ENCODE measurements around the gene LCP2.

LCP2 gene

DNA sequence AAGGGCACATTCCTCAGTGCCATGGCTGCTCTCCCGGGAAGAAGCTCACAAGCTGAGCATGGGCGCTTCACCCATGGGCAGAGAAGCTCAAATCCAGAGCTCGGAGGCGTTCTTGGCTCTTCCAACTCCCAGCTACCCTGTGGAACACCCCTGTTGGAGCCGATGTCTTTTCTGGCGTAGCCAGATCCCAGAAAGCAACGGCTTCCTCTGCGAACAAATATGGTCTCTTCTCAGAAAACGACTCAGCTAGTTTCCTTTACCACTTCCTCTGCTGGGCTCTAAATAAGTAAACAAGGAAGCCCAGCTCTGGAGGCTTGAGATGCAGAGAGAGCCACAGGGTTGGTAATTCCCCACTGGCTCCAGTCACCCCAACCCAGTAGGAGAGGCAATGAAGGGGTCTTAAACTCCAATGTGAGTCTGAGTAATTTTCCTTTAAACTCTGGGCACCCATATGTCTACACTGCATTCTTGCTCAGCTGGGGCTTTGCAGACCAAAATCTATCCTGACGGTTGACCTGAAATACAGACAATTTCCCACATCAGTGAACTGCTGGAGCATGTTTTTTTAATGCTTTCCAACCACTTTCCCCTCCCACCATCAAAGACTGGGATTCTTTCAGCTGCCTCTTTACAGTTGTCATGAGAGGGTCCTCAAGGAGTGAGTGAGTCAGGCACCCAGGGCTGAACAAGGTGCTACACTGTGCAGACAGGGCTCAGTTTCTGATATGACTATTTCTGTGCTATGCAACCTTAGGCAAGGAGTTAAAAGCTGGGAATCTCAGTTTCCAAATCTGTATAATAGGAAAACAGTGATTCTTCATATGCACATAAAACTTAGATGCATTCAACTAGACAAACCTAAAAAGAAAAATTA, at the start of gene LCP2:
Gene LCP2 (minus strand): TSS at position 189 of the 874 bp plus-strand sequence. CDS start 166 bp downstream, at position 23.
- DNase-seq: no peak

DNA sequence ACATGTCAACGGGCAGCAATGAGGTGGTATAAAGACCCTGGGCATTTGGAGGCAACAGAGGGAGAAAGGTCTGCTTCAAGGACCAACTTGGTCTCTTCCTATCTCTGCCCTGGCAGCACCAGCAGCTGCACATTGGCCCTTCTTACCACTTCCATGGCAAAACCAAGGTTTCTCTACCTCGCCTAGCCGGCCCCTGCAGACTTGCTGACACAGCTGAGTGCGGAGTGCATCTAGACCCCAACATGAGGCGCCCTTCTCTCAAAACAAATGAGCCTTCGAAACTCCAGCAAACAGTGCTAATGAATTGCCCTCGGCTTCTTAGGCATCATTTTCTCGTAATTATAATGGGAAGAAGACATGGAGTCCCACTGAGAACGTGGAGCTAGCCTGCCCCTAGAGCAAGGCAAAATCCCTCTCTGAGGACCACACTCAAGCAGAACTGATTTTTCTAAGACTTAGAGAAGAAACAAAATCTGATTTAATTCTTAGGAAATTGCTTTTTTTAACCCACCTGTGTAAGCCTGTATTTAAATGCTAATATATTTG, 49.5 kb upstream of the LCP2 start:
- no peak for DNase-seq

DNA sequence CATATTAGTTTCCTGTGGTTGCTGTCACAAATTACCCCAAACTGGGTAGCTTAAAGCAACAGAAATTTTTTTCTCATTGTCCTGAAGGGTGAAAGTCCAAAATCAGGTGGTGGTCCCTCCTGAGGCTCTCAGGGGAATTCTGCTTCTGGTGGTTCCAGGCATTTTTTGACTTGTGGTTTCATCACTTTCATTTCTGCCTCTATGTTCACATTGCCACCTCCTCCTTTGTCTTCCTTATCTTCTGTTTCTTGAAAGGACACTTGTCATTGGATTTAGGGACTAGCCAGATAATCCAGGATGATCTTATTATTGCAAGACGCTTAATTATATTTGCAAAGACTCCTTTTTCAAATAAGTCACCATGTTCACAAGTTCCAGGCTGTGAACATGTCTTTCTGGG, 48.4 kb upstream of the LCP2 start:
- no peak for DNase-seq

DNA sequence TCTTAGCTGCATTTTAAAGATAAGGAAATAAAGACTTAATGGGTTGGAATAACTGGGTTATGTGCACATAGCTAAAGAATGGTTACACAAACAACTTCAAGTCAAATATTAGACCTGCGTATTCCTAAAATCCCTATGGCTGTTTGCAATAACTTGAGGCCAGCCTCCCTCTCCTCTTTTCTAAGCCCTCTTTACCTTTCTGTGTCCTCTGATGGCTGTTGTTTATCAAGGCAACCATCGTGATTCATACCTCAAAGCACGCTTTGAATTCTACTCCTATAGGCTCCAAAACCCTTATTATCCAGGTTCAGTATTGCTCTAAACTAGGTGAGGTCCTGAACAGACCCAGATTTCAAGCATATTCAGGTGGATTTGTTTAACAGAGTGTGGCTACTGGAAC, 45.6 kb upstream of the LCP2 start:
- no peak for DNase-seq

DNA sequence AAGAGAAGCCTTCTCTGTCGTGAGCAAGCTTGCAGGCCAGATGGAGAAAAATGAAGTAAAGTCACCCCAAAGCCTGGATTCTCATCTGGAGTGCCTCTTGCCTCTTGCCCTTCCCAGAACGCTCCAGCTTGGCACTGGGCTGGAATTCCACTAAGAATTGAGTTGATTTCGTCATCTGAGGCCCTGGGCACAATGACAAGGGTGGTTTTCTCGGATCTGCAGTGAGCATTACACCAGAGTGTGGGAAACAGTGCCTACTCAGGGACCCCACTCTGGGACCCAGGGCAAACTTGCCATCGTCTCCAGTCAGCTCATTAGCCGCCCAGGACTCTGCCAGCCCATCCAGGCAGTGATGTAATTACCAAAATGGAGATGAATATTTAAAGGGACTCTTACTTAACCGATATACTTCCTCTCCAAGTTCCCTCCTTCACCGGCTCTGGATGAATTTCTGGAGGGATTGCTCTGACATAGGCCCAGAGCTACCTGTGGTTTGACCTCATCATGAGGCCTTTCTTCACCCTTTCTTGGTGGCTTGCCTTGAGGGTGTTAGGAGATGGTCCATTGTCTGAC, 44.7 kb upstream of the LCP2 start:
- no peak for DNase-seq

DNA sequence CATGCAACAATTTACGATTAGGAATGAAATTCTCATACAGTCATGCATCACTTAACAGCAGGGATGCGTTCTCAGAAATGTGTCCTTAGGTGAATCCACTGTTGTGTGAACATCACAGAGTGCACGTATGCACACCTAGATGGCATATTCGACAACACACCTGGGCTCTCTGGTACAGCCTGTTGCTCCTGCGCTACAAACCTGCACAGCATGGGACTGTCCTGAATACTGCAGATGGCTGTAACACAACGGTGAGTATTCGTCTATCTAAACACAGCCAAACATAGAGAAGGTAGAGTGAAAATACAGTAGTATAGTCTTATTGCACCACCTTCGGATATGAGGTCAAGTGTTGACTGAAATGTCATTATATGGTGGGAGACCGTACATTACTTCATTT, 44.0 kb upstream of the LCP2 start:
- DNase-seq: no peak

DNA sequence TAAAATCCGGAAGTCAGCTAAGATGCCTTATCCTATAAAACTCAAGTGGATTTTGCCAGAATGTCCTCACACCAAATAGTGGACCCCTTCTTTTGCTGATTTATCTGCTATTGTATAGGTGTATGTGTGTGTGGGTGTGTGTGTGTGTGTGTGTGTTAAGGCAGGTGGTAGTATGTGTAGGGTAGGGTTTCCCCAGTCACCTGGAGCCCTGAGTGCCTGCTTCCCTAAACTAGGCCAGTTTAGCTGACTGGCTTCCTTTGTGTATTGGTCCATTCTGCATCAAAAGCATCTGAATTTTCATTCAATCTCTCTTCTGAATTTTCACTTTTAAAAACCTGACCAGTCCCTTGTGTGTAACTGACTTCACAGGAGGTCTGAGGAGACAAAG, 42.2 kb upstream of the LCP2 start:
- no peak for DNase-seq

DNA sequence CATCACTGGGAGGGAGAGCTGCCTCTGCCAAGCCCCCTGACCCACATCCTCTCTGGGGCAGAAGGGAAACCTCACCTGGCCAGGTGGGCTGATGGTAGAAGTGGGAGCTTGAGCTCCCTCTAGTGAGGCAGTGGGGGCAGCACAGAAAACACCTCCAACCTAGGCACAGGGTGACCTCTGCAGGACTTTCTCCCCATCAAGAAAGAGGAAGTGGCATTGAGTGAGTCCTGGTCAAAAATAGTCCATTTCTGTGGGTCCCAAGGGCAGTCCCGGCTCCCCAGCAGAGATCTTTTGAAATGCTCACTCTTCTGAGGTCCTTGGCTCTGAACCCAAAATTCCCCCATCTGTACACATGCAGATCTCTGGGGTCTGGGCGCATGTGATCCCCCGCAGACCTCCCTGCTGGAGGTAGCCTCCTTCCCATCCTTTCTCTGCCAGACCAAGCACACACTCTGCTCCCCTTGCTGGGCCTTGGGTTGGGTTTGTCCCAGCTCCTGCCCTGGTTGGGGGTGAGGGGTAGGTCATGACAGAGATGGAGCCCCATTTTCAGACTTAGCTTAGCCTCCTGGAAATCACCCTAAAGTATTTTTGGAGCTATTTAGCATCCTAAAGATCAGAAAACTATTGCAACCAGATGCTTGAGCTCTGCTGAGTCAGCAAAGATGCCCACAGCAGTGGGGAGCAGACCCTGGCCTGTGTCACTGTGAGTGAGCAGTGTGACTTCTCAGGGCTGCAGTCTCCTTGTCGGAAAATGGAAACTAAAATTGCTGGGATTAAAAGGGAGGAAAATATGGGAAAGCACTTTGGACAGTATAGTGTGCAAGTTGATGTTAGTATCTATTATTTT, 41.6 kb upstream of the LCP2 start:
- DNase-seq: no peak

DNA sequence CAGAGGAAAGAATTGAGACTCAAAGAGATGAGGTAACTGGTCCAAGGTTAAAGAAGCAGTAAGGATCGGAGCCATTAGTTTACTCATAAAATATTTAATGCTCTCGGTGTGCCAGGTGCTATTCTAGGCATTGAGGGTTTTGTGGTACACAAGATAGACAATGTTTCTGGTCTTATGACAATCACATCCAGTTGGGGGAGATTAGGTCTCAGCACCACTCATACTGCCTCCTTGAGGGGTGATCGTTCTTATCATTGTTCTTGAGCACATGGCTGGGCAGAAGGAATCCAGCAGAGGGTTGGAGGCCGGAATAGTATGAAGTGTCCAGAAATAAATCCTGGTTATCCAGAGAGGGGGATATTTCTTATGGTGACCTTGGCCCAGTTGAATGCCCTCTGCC, 40.7 kb upstream of the LCP2 start:
- DNase-seq: no peak

DNA sequence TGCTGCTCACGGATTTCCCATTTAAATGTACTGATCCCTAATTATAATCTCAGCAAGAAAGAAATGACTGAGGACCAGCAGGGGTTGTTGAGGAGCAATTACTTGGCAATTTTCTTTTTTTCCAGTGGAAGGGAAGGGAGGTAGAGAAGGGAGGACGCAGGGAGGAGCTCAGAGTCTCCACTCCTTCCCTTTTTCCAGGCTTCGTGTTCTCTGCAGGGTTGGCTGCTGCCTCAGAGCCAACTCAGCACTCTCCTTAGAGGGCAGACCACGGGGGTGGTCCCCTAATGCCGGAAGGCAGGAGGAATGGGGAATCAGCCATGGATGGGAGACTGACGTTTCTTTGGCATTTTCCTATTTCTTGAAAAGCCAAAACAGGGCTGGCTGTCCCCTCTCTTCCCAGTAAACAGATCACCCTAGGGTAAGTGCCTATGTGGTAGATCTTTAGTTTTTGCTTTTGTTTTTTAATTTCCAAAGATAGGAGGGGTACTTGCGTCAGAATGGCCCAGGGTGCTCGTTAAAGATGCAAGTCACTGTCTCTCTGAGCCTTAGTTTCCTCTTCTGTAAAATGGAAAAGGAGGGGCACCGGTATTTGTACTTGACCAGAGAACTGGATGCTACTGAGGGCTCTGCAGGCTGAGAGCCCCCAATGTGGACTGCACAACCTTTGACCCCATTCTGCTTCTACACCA, 39.6 kb upstream of the LCP2 start:
- no peak for DNase-seq

DNA sequence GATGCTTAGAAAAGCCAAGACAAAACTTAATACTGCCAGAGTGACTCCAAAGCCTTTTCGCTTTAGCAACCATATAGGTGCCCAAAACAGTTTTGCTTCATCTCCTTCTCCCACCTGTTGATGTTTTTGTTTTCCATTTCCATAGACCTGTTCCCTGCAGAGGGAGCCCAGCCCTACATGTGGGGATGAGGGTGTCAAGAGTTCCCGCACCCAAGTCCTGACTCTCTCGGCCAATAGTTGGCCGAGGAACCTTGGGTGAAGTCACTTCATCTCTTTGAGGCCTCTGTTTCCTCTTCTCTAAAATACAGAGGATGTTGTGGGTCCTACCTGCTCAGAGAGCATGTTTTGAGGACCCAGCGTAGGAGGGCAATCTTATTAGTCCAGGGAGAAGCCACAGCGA, 38.5 kb upstream of the LCP2 start:
- no peak for DNase-seq

DNA sequence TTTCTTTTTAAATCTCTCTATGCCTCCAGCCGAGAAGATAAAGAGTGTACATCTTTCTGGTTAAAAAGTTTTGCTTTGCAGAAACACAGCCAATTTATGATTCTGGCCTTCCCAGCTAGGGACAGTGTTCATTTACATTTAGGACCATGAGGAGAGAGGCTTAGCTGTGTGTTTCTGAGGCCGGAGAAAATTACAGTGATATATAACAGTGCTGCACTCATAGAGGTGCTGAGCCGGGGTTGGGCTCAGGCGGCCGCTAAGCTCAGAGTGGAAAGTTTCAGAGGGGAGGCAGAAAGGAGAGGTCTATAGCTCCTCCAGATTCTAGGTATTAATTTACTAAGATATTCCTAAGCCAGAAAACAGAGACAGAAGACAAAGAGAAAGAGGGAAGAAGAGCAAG, 37.0 kb upstream of the LCP2 start:
- no peak for DNase-seq

DNA sequence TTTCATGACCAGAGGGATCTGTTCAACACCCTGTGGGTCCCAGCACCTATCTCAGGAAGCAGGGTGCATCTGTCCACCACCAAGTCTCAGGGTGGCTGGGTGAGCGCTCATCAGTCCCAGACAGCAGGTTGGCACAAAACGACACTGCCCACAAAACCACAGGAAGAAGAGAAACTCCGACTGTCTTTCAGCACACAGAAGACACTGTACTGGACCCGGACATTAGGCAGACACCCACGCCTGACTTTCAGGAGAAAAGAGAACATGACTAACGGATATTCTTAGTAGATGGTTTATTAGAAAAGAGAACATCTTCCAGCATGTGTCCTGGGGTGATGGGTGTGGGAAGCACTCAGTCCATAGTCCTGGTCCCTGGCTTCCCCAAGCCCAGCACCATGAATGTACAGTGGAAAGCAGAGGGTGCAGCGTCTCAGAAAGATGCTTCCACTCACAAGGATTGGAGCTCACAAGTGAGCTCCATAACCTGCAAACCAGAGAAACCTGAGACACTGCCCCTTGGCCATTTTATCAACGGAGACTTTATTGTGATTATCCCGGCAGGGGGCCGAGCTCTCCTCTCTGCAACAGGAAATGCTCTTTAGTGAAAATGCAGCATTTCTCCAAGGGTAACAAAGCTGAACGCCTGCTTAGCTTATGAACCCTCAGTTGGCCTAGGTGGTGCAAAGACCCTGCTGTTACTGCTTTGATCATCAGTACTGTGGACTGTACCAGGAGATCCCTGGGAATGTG, 35.8 kb upstream of the LCP2 start:
- DNase-seq: no peak

DNA sequence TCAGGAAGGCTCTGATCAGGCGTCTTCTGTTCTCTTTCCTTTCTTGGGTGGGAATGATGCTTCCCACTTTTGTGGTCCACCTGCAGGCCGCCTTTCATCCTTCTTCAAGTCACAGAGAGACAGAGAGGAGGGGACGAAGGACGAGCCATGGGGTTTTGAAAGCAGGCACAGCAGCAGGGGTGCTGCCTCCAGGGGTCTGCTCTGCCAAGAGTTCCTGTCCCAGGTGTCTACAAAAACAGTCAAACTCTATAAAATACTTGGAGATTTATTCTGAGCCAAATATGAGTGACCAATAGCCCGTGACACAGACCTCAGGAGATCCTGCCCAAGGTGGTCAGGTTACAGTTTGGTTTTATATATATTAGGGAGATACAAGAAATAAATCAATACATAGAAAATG, 34.5 kb upstream of the LCP2 start:
- DNase-seq: no peak

DNA sequence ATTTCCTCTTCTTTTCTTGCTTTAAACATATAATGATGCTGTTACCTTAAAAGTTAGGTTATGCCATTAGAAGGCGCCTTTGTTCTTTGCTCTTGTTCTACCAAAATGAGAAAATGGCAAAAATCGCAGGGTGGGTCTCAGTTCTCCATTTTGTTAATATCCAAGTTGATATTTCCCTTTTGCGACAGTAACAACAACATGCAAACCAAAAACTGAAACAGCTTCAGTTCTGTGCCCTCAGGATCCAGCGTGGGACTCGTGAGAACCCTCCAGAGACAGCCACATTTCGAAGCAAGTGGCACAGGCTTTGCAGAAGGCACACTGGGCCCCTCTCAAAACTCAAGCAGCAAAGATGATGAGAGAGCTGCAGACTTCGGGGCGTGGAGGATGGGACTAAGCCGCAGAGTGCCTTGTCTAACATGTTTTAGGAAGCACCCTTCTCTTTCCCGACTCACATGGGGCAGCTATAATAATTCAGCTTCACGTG, 33.0 kb upstream of the LCP2 start:
- DNase-seq: no peak

DNA sequence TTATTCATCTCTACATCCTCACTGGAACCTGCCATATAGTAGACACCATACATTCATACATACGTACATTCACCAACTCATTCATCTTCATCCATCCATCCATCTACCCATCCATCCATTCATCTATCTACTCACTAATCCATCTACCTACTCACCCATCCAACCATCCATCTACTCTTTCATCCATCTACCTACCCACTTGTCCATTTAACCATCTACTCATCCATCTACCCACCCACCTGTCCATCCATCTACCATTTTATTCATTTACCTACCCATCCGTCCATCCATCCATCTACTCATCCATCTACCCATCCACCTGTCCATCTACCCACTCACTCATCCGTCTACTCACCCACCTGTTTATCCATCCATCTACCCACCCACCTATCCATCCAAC, 31.9 kb upstream of the LCP2 start:
- DNase-seq: no peak

DNA sequence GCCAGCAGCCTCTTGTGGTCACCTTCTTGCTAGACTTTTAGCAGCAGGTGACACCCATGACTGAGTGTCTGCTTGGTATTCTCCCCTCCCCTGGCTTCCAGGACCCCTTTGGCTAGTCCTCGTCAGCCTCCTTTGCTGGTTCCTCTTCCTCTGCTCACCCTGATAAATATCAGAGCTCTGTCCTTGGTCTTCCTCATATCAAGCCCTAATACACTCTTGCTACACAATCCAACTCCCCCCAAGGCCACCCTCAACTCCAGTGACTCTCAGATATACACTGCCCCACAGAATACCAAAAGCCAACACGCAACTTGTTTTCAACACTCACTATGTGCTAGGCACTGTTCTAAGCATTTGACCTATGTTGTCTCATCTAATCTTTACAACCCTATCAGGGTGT, 30.3 kb upstream of the LCP2 start:
- no peak for DNase-seq

DNA sequence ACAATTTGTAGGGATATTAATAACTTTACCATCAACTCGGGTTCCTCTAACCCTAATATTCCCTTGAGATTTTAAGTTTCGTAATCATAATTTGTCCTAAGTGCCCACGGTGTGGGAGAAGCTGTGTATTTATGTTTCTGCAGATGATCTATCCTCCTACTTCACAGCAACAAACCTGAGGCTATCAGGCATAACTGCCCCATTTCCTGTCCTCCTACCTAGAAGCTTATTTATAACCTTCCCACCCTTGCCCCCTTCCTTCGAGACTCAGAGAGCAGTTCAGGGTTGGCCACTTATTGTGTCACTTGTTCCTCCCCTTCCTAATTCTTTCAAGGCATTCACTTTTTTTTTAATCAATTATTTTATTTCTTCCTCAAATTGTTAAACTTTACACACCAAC, 29.6 kb upstream of the LCP2 start:
- no peak for DNase-seq

DNA sequence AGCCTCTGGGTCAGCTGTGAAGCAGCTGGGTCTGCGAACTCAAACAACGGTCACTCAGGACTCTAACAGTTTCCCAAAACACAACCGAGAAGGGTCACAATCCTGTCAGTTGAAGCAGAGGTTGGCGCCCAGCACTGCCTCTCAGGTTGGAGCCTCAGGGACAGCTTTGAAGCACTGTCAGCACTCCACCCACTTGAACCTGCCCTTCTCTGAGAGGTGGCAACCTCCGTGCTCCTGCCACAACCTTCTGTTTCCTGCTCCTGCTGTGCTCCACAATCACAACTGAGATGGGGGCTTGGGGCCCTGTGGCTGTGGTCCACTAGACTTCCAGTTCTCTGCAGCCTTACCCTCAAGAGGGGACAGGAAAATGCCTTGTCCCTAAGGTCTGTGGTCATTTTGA, 21.7 kb upstream of the LCP2 start:
- DNase-seq: no peak

DNA sequence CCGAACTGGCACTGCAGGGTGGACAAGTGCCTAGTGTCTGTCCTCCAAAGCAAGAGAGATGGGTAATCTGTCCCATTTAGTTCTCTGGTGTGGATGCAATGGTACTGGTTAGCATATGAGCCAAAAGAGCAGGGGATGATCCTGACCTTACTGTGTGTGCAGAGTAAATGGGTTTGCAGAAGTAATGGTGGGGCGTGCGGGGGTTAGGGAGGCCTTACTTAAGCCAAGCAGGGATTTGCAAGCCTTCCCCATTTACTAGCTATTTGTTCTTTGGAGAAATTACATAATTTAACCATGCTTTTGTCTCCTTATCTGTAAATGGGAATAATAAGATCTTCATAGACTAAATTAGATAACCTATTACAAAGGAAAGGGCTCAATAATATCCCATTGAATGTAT, 19.9 kb upstream of the LCP2 start:
- no peak for DNase-seq

DNA sequence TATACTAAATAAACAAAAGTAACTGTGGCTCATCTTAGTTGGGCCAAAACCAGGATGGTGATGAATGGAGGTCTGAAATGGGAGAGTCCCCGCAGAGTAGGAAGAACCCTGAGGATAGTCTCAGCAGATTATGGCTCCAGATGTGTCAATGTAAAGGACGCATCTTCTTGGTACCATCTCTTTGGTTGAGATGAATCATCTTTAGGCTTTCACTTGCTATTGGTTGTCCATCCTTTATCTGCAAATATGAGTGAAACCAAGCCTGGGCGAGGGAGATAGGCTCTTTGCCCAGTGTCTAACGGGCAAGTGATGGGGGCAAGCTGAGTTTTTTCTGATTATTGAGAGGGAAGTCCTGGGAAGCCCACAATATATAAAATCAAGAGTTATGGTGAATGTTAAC, 19.4 kb upstream of the LCP2 start:
- no peak for DNase-seq

DNA sequence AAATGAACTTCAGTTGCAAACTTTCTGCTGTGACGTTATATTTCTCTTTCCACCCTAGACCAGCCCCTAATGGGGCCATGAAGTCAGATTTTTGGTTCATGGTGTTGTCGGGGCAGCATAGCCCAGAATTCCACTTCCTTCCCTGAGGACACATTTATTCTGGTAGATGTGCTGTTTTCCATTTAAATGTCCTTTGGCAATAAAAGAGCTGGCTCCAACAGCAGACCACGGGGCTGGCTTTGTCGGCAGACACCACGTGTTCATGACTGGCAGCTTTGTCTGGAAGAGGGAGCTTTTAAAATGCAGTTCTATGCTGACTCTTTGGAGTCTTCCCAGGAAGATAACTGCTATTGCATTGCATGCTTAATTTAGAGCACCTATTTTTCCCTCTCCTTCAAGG, 17.6 kb upstream of the LCP2 start:
- DNase-seq: no peak
